ENCODE measurements around the gene GAPT.
"Not testable (repeated sequence)": the region's sequence is repeated elsewhere in the genome, so short reads cannot be mapped to it uniquely, and the experiment has no call there.

The GAPT gene

GRCh38 chr5:58505502-58505901 is 14.3 kb downstream of the GAPT start:
- peak in 1 of 3 experiments; percentile 35 for DNase-seq

GRCh38 chr5:58505971-58506640 is 14.9 kb downstream of the GAPT start:
- no peak for DNase-seq

- DNase-seq, result no peak
Observed at GRCh38 chr5:58507715-58508114, 16.5 kb downstream of the GAPT start.

- DNase-seq, result no peak
Observed at GRCh38 chr5:58517198-58517597, 26.0 kb downstream of the GAPT start.

GRCh38 chr5:58523956-58524355 is 32.7 kb downstream of the GAPT start:
- DNase-seq, result no peak

- DNase-seq, result peak in 1 of 3 experiments; percentile 4
Observed at GRCh38 chr5:58524571-58524970, 33.3 kb downstream of the GAPT start.

GRCh38 chr5:58530942-58531490 is 39.8 kb downstream of the GAPT start:
- DNase-seq, result no peak

- not testable (repeated sequence) for DNase-seq
Observed at GRCh38 chr5:58541935-58542334, 50.7 kb downstream of the GAPT start.

GRCh38 chr5:58542709-58543108 is 51.5 kb downstream of the GAPT start:
- peak; percentile 0 to 65 (median 39) for DNase-seq

GRCh38 chr5:58543723-58544122 is 52.5 kb downstream of the GAPT start:
- no peak for DNase-seq

GRCh38 chr5:58544195-58544594 is 53.0 kb downstream of the GAPT start:
- peak in 1 of 3 experiments; percentile 24 for DNase-seq

- DNase-seq, result no peak
Observed at GRCh38 chr5:58544926-58545325, 53.7 kb downstream of the GAPT start.

- no peak for DNase-seq
Observed at GRCh38 chr5:58545912-58546311, 54.7 kb downstream of the GAPT start.

Measured in NCI-H1417 (cell line).